Loucy (cell line): Measurements from ENCODE around the gene AHNAK2.

ENCODE experiments used
- EZH2phosphoT487 ChIP-seq: fragments of 200-600 bp; IDR thresholded peaks from 2 replicates; pipeline ENCODE4 v1.6.1; 2018; ENCODE audit warnings: antibody characterized with exemption, mild to moderate bottlenecking, moderate library complexity, borderline replicate concordance
- TF ChIP-seq, protein P1 (sequence below): fragments of 200-600 bp; sonication (generic); conservative IDR thresholded peaks from 2 replicates; pipeline ENCODE4 v1.5.1; 2014; ENCODE audit warnings: mild to moderate bottlenecking, antibody characterized with exemption, low read length

- TF ChIP-seq, protein P1, sequence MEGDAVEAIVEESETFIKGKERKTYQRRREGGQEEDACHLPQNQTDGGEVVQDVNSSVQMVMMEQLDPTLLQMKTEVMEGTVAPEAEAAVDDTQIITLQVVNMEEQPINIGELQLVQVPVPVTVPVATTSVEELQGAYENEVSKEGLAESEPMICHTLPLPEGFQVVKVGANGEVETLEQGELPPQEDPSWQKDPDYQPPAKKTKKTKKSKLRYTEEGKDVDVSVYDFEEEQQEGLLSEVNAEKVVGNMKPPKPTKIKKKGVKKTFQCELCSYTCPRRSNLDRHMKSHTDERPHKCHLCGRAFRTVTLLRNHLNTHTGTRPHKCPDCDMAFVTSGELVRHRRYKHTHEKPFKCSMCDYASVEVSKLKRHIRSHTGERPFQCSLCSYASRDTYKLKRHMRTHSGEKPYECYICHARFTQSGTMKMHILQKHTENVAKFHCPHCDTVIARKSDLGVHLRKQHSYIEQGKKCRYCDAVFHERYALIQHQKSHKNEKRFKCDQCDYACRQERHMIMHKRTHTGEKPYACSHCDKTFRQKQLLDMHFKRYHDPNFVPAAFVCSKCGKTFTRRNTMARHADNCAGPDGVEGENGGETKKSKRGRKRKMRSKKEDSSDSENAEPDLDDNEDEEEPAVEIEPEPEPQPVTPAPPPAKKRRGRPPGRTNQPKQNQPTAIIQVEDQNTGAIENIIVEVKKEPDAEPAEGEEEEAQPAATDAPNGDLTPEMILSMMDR, result no peak
- no peak for TF ChIP-seq EZH2phosphoT487
Measured at GRCh38 chr14:104974146-104974541, 4.0 kb downstream of the AHNAK2 start.
